Activated naive CD4-positive, alpha-beta T cell treated with anti-CD3 and anti-CD28 coated beads for 36 hours (primary cell): Measurements from ENCODE around the gene NDUFA3. TPM values are rescaled to one million over a fixed set of nuclear protein-coding genes. Genes with fewer than 3 reads are reported as not detected.

Experiments used
- CTCF ChIA-PET: fragments of 350-600 bp; sonication (Branson Sonifier 250); formaldehyde crosslinking; loops from one replicate; lab custom pipeline; 2021; ENCODE audit warnings: antibody characterized with exemption; lab: Charles Lee
- DNase-seq: peaks from one replicate; pipeline ENCODE4 v3.0.0-alpha.2; 2020
- H3K27ac Mint-ChIP-seq: one replicate; pipeline ENCODE4 v1.8.0; 2021; ENCODE audit warnings: mild to moderate bottlenecking, mixed read lengths
- H3K27me3 Mint-ChIP-seq: one replicate; pipeline ENCODE4 v1.8.0; 2021; ENCODE audit warnings: low read depth, mixed read lengths
- H3K36me3 Mint-ChIP-seq: one replicate; pipeline ENCODE4 v1.8.0; 2021; ENCODE audit warnings: low read depth, mixed read lengths
- H3K4me1 Mint-ChIP-seq: one replicate; pipeline ENCODE4 v1.8.0; 2021; ENCODE audit warnings: low read depth, mixed read lengths
- H3K4me3 Mint-ChIP-seq: one replicate; pipeline ENCODE4 v1.8.0; 2021; ENCODE audit warnings: mild to moderate bottlenecking, moderate library complexity, mixed read lengths
- H3K9me3 Mint-ChIP-seq: one replicate; pipeline ENCODE4 v1.8.0; 2021; ENCODE audit warnings: mixed read lengths
- intact Hi-C: fragments of 100-400 bp; cut with micrococcal nuclease; formaldehyde crosslinking; loops from one replicate; pipeline ENCODE4 v1.15.1; 2023
- total RNA-seq, 2 experiments: library from RNA; stranded (reverse); gene quantifications; one replicate each; pipeline ENCODE4 v1.2.3, GENCODE V29; 2021

NDUFA3 gene
- 100 to 1,000 TPM; 110 to 120 TPM for total RNA-seq

- peak; percentile 98 for DNase-seq
- Mint-ChIP-seq H3K36me3 (peaks cover 13% of the 10 kb centered on the region), H3K4me1 (peaks cover 28% of the 10 kb centered on the region), H3K27ac (peak within 1 kb of the TSS; percentile 92), H3K4me3 (peak within 1 kb of the TSS; percentile 99), H3K9me3 (no peaks in the 10 kb centered on the region), H3K27me3 (no peaks in the 10 kb centered on the region)
- CTCF ChIA-PET: no interaction called here
- intact Hi-C loops: loop anchor here (1.0 to 5.0 kb wide), 5 partner anchors 13 to 582 kb away; partner anchors contain the start of genes CNOT3, LENG1, MYADM and PRPF31
Measured at GRCh38 chr19:54102421-54103169, at the start of gene NDUFA3. Gene NDUFA3 (plus strand): TSS chr19:54102855. CDS start chr19:54102879, 24 bp downstream.

GRCh38 chr19:54062643-54063042 lies 40.0 kb upstream of the NDUFA3 start:
- no peak for DNase-seq
- Mint-ChIP-seq H3K4me1 (no peaks in the 10 kb centered on the region), H3K27ac (no peak overlapping the region), H3K4me3 (no peak overlapping the region), H3K9me3 (no peaks in the 10 kb centered on the region), H3K36me3 (no peaks in the 10 kb centered on the region), H3K27me3 (peaks cover 11% of the 10 kb centered on the region)
- CTCF ChIA-PET: interaction anchor here (0.6 kb wide), 1 partner anchor 287 kb away, joined by 8 read pairs; no protein-coding TSS in a partner anchor
- intact Hi-C loops: no loop called here

- no peak within 1 kb of the TSS for H3K4me3 Mint-ChIP-seq
- intact Hi-C loops: no loop called here
- H3K27me3 Mint-ChIP-seq: peaks cover 11% of the 10 kb centered on the region
- no peak within 1 kb of the TSS for H3K27ac Mint-ChIP-seq
- H3K9me3 Mint-ChIP-seq: no peaks in the 10 kb centered on the region
- H3K36me3 Mint-ChIP-seq: no peaks in the 10 kb centered on the region
- no peak for DNase-seq
- no peaks in the 10 kb centered on the region for H3K4me1 Mint-ChIP-seq
- CTCF ChIA-PET: interaction anchor here (0.6 kb wide), 1 partner anchor 288 kb away, joined by 8 read pairs; no protein-coding TSS in a partner anchor
Measured at GRCh38 chr19:54063350-54064116, 39.1 kb upstream of the NDUFA3 start, which contains the start of gene VSTM1. Gene VSTM1 (minus strand): TSS chr19:54063897. CDS start chr19:54063777, 120 bp downstream.

GRCh38 chr19:54069470-54069869 lies 33.2 kb upstream of the NDUFA3 start:
- no peaks in the 10 kb centered on the region for H3K9me3 Mint-ChIP-seq
- H3K27me3 Mint-ChIP-seq: peaks cover 7% of the 10 kb centered on the region
- intact Hi-C loops: no loop called here
- no peak overlapping the region for H3K27ac Mint-ChIP-seq
- no peak overlapping the region for H3K4me3 Mint-ChIP-seq
- DNase-seq: no peak
- no peaks in the 10 kb centered on the region for H3K4me1 Mint-ChIP-seq
- CTCF ChIA-PET: no interaction called here
- H3K36me3 Mint-ChIP-seq: no peaks in the 10 kb centered on the region

- H3K27me3 Mint-ChIP-seq: peaks cover 3% of the 10 kb centered on the region
- CTCF ChIA-PET: no interaction called here
- H3K27ac Mint-ChIP-seq: no peak overlapping the region
- H3K4me3 Mint-ChIP-seq: no peak overlapping the region
- no peaks in the 10 kb centered on the region for H3K9me3 Mint-ChIP-seq
- no peaks in the 10 kb centered on the region for H3K36me3 Mint-ChIP-seq
- no peak for DNase-seq
- intact Hi-C loops: no loop called here
- no peaks in the 10 kb centered on the region for H3K4me1 Mint-ChIP-seq
Measured at GRCh38 chr19:54073829-54074228, 28.8 kb upstream of the NDUFA3 start.

- Mint-ChIP-seq H3K36me3 (peaks cover 1% of the 10 kb centered on the region), H3K27me3 (peaks cover 3% of the 10 kb centered on the region), H3K27ac (no peak overlapping the region), H3K4me1 (no peaks in the 10 kb centered on the region), H3K9me3 (no peaks in the 10 kb centered on the region), H3K4me3 (no peak overlapping the region)
- CTCF ChIA-PET: no interaction called here
- no peak for DNase-seq
- intact Hi-C loops: no loop called here
Measured at GRCh38 chr19:54074851-54075250, 27.8 kb upstream of the NDUFA3 start.

GRCh38 chr19:54077334-54077733 lies 25.3 kb upstream of the NDUFA3 start:
- intact Hi-C loops: no loop called here
- H3K36me3 Mint-ChIP-seq: peaks cover 1% of the 10 kb centered on the region
- peaks cover 3% of the 10 kb centered on the region for H3K9me3 Mint-ChIP-seq

GRCh38 chr19:54081032-54081431 lies 21.6 kb upstream of the NDUFA3 start, which contains the start of gene TARM1:
Gene TARM1 (minus strand): TSS chr19:54081365. CDS start chr19:54081340, 25 bp downstream.
- Mint-ChIP-seq H3K27ac (no peak within 1 kb of the TSS), H3K9me3 (peaks cover 6% of the 10 kb centered on the region), H3K4me1 (no peaks in the 10 kb centered on the region), H3K27me3 (peaks cover 1% of the 10 kb centered on the region), H3K36me3 (peaks cover 1% of the 10 kb centered on the region), H3K4me3 (no peak within 1 kb of the TSS)
- intact Hi-C loops: no loop called here
- no peak for DNase-seq
- CTCF ChIA-PET: no interaction called here

More at GRCh38 chr19:54077334-54077733, 25.3 kb upstream of the NDUFA3 start:
- DNase-seq: no peak
- H3K4me3 Mint-ChIP-seq: no peak overlapping the region
- H3K27ac Mint-ChIP-seq: no peak overlapping the region
- CTCF ChIA-PET: no interaction called here
- H3K4me1 Mint-ChIP-seq: no peaks in the 10 kb centered on the region
- H3K27me3 Mint-ChIP-seq: no peaks in the 10 kb centered on the region

GRCh38 chr19:54084410-54084809 lies 18.2 kb upstream of the NDUFA3 start:
- H3K4me3 Mint-ChIP-seq: no peak overlapping the region
- CTCF ChIA-PET: no interaction called here

GRCh38 chr19:54094426-54095000 lies 8.1 kb upstream of the NDUFA3 start:
- no peaks in the 10 kb centered on the region for H3K9me3 Mint-ChIP-seq
- CTCF ChIA-PET: interaction anchor here (0.7 to 0.8 kb wide), 2 partner anchors 302 to 352 kb away, joined by 3 to 4 read pairs; no protein-coding TSS in a partner anchor
- no peak for DNase-seq
- H3K4me3 Mint-ChIP-seq: no peak overlapping the region
- H3K4me1 Mint-ChIP-seq: peaks cover 10% of the 10 kb centered on the region
- H3K27ac Mint-ChIP-seq: no peak overlapping the region
- intact Hi-C loops: no loop called here
- H3K27me3 Mint-ChIP-seq: peaks cover 11% of the 10 kb centered on the region
- H3K36me3 Mint-ChIP-seq: no peaks in the 10 kb centered on the region

More at GRCh38 chr19:54084410-54084809, 18.2 kb upstream of the NDUFA3 start:
- H3K4me1 Mint-ChIP-seq: no peaks in the 10 kb centered on the region
- H3K9me3 Mint-ChIP-seq: peaks cover 6% of the 10 kb centered on the region
- H3K27me3 Mint-ChIP-seq: peaks cover 1% of the 10 kb centered on the region
- no peak for DNase-seq
- no peak overlapping the region for H3K27ac Mint-ChIP-seq
- H3K36me3 Mint-ChIP-seq: peaks cover 1% of the 10 kb centered on the region
- intact Hi-C loops: no loop called here

GRCh38 chr19:54095136-54095858 lies 7.4 kb upstream of the NDUFA3 start:
- CTCF ChIA-PET: interaction anchor here (0.8 to 1.0 kb wide), 2 partner anchors 13 to 303 kb away, joined by 3 read pairs; no protein-coding TSS in a partner anchor
- intact Hi-C loops: no loop called here
- no peak overlapping the region for H3K27ac Mint-ChIP-seq
- peaks cover 10% of the 10 kb centered on the region for H3K4me1 Mint-ChIP-seq
- H3K27me3 Mint-ChIP-seq: peaks cover 11% of the 10 kb centered on the region
- no peaks in the 10 kb centered on the region for H3K9me3 Mint-ChIP-seq
- DNase-seq: no peak
- H3K36me3 Mint-ChIP-seq: no peaks in the 10 kb centered on the region
- peak overlapping the region; percentile 21 for H3K4me3 Mint-ChIP-seq
